GM18861 (cell line): ENCODE data around the gene NEDD4L.

ENCODE experiments used
- ATAC-seq: cut with Tn5 transposase; IDR thresholded peaks from one replicate; pipeline ENCODE4 v1.9.1; 2021; ENCODE audit not compliant: unreplicated experiment

NEDD4L gene

DNA sequence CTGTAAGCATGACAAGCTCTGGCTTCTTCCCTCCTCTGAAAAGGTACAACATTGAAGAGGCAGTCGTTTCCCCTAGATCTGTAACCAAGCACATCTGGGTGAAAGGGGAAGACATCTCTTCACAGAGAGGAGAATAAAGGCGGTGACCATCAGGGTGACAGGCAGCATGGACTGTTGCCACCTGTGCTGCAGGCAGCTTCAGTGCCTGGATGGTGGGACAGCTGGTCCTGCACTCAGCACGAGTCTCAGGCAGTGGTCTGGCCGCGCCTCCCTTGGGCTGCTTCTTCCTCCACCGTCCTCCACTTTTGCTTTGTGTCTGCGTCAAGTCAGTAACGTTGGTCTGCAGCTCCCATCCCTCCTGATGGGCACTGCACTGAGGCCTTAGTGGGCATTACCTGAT is 264.4 kb downstream of the NEDD4L start:
- no peak for ATAC-seq

DNA sequence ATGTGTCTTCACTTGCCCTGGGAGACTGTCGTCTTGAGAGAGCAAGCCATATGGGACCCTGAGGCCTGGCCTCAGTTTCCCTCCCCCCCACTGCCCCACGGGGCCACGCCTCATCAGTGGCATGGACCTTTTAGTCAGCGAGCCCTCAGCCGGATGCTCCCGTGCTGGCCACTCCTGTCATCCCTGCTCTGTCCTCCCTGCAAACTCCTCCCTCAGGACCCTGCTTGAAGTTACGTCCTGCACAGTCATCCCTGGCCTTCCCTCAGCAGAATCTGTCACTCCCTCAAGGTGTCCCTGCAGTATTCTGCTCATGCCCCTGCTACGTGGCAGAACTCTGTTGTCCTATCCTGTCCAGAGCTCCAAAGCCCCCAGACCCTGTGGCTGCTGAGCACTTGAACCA is 265.1 kb downstream of the NEDD4L start:
- no peak for ATAC-seq

DNA sequence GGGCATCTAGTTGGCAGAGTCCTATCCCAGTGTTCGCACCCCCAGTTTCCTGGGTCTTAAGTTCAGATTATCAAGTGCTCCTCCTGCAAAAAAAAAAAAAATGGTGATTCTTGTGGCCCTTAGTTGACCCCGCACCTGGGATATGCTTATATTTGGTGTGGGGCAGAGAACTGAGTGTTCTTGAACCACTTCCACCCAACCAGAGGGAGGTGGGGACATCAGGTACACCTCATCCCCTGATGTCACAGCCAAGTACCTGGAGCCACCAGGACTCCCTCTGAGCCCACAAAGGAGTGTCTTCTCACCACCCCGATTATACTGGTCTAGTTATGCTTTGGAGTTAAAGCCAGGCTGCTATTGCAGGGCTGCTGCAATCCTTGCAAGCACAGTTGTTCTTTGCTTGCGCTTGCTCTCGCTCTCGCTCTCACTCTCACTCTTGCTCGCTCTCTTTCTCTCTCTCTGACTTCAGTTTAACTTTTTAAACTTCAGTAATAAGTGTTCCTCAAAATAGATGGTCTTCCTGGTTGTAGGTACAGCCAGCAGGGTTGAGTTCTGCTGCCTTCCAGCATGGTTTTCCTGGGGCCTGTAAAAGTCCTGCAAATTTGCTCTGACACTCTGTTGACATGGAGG is 265.7 kb downstream of the NEDD4L start:
- ATAC-seq = no peak

DNA sequence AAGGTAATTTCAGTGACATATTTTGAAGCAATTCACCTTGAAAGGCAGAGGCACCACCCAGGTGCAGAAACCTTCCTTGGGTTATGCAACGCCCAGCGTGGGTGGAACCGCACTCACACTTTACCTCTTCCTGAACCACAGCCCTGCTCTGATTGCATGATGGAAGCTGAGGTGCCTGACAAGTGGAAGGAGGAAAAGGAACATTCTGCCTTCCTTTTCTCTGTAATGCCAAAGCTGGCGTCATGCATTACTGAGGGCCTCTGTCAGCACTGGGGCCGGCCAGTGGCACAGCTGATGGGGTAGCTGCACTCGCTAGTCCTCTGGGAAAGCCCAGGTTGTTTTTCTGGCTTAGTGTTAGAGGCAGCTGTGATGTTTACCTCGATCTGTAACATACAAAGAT is 266.5 kb downstream of the NEDD4L start:
- no peak for ATAC-seq

DNA sequence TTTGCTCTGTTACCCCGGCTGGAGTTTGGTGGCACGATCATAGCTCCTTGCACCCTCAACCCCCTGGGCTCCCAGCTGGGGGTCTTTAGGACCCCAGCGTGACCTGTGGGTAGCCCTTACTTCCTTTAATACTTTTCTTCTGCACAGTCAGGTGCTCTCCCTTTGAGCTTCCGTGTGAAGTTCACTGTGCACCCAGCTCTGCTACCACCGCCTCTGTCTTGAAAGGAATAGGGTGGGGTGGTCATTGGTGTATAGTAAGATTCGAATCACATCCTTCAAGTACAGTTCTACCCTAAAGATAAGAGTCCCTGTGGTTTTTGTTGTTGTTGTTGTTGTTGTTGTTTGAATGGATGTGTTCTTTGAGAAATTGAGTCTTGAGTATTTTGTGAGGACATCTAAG is 267.4 kb downstream of the NEDD4L start:
- ATAC-seq = no peak

DNA sequence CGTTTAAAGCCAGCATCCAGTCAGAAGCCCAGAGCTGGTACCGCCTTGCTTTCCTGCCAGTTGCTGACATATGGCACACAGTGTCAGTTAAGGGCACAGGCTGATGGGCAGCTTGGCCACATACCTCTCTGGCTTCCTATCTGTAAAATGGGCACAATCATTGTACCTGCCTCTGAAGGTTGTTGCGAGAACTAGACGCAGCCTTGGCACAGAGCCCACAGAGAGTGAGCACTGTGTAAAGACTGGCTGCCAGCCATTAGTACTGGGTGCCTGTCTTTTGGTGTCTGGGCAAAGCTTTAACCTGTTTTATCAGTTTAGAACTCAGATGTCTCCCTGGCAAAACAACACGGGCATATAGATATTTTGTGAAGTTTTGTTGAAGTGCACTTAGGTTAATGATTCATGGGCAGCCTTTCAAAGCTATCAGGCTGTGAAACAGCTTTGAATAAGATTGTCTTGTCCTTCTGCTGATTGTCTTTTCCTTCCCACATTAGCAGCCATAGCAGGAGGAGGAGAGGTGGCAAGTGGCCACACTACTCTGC is 269.5 kb downstream of the NEDD4L start:
- ATAC-seq = no peak

DNA sequence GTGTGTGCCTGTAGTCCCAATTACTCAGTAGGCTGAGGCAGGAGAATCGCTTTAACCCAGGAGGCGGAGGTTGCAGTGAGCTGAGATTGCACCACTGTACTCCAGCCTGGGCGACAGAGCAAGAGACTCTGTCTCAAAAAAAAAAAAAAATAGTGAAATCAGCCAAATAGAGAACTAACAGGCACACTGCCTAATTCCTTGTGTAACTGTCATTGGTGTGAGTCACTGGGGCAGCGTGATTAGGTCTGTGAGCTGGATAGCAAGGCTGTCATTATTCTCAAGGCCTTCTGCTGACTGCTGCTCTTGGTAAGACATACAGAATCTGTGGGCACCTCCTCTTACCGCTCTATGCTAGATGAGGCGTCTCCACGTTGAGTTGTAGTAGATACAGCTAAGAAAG is 270.3 kb downstream of the NEDD4L start:
- ATAC-seq = no peak

DNA sequence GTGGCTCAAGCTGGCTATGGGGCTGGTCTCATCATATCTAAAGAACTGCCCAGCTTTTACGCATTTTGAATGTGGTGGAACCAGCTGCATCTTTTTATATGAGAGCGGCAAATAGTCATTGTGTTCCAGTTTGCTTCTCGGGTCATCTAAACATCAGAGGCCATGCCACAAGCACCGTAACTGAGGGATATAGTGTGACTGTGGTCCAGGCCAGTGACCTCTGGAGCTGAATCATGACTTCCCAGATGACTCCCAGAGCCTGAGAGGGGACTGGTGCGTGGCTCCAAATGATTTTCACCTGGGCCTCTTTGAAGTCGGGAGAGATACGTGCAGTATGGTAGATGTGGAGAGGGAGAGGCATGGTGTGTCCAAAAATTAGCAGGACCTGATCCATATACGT is 271.0 kb downstream of the NEDD4L start:
- no peak for ATAC-seq

DNA sequence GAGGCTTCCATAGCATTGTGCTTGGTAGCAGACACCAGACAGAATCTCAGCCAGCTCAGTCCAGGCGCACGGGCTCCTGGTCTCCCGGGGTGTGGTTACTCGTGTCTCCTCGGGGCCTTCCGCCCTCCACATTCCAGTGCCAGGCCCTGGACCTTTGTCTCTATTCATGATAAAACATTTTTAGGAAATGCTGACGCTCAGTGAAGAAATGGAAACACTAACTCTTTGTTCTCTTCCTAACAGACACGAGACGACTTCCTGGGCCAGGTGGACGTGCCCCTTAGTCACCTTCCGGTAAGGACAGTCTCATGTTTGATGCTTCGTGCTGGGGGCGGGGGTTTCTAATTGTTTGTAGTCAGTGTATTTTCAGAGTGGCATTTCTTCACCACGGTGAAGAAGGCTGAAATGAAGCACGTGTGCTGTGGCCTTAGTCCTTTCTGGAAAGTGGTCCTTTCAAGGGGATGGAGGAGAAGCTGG is 271.8 kb downstream of the NEDD4L start:
- no peak for ATAC-seq

DNA sequence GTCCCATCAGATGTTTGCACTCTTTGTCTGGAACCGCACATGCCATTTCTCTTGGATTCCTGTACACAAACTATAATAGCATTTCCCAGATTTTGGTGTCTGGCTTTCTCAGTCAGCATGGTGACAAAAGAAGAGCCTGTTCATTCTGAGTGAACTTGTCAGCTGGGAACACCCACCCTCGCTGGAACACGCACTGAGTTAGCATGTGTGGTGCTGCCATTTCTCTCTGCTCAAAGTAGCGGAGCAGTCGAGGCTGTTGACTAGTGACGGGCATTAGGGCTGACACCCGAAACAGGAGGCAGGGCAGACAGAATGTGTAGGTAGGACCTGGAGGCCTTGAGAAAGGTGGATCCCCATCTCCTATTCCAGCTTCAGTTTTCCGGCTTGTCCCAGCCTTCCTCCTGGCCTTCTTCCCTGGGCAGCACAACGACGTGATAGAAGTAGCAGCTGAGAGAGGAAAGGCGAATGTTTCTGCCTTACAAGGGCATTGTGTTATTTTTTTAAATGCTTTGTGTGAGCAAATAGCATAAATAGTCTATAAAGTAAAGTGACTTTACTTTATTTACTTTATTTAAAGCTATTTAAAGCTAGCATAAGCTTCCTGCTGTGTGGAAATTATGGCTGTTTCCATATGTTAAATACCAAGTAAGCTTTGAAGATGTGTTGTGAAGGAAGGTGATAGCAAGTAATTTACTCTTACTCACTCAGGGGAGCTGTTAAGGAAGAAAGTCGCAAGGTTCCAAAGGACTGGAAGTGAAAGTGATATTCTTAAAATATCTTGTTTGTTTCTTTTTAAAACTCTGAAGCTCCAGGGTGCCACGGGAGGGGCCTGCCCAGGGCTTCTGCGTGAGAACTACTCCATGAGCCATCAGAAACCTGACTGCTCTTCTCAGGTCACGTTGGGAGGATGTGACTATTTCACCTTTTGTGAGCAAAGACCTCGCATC is 272.6 kb downstream of the NEDD4L start:
- no peak for ATAC-seq

DNA sequence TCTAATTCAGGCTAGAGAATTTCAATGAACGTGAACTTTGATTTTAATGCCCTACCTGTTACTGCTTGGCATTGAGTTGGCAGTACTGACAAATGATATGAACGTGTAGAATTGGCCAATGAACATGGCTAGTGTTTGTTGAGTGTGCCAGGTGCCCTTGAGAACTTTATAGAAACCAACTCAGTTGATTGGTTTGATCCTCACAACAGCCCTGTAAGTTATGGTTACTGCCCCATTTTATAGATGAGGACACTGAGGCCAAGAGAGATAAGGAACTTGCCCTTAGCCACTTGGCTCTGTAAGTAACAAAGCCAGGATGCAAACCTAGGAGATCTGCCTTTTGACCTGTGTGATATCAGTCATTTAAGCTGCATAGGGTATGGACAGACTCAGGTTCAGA is 275.7 kb downstream of the NEDD4L start:
- ATAC-seq = no peak

DNA sequence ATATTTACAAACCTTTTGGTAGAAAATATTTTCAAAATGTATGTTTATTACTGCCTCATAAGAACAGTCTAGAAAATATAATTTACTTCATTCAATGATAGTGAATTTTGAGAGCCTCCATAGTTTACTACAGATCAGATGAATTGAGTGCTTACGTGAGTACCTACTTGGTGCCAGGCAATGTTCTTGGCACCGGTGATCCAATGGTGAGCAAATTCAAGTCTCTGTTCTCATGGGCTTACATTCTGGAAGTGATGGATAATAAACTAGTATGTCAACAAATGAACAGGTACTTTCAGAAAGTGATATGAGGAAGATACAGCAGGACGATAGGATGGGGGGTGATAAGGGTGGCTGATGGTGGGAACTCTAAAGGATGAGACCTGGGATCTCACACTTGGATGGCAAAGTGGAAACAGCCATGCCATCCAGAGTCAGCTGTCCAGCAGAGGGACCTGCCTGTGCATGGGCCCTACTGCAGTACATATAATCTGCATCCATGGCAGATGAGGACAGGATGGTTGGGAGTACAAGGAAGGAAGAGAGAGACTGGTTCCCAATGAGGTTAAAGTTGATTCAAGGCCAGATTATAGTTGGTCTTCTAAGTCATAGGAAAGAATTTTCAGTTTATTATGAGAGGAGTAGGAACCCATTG is 277.0 kb downstream of the NEDD4L start:
- ATAC-seq = no peak

DNA sequence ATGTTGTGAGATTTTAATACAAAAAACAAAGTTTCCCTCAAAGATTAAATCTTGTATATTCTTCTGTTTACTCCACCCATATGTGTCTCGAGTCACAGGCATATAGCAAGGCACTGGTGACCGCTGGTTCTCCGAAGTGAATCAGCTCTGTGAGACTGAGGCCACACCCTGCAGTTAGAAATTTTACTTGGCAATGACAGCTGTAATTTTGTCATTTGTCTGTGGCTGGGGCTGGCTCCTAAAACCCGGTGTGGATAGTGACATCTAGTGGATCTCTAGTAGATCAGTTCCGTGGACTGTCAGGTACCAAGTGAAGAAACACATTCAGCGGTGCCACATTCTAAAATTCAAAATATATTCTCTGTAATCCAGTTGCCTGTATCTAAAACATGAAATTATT is 278.0 kb downstream of the NEDD4L start:
- ATAC-seq = peak; percentile 75

DNA sequence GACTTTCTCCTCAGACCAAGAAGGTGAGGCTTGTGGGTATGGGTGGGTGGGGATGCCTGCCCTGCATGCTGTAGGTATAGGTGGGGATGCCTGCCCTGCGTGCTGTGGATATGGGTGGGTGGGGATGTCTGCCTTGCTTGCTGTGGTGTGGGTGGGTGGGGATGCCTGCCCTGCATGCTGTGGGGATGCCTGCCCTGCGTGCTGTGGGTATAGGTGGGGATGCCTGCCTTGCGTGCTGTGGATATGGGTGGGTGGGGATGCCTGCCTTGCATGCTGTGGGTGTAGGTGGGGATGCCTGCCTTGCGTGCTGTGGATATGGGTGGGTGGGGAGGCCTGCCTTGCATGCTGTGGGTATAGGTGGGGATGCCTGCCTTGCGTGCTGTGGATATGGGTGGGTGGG is 278.4 kb downstream of the NEDD4L start:
- ATAC-seq = no peak

DNA sequence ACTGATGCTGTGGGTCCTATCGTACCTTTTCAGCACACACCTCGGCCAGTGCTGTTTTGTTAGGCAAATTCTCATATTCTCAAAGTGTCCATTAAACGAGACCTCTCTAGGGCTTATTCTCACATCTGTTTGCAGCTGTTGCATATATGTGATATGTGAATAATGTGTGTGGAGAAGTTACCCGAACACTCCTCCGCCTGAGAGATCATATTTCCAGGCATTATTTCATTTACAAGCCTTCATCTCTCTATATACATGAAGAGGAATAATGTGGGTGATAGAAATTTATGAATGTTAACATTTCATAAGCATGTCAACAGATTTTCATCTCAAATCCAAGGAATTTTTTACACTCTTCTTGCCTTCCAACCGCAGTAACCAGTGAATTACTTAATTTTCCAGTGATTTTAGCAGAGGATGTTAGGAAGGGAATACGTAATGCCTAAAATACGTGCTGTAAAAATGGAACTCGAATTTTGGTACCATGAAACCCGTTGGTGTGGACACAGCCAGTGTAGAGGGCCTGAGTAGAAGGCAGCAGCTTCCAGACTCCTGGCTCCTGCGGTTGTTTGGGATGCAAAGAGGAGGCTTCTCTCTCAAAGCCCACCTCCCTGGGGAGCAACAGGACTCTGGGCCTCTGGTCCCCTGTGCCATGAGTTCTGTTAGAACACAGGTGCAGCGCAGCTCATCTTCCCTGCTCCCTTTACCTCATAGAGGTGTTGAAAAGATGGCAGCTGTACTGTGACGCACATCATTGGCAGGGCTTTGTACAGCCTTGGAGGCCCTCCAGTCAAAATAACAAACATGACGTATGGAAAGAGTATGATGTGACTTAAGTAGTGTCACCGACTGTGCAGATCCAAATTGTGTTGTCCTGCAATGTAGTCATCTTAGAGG is 280.1 kb downstream of the NEDD4L start:
- no peak for ATAC-seq

DNA sequence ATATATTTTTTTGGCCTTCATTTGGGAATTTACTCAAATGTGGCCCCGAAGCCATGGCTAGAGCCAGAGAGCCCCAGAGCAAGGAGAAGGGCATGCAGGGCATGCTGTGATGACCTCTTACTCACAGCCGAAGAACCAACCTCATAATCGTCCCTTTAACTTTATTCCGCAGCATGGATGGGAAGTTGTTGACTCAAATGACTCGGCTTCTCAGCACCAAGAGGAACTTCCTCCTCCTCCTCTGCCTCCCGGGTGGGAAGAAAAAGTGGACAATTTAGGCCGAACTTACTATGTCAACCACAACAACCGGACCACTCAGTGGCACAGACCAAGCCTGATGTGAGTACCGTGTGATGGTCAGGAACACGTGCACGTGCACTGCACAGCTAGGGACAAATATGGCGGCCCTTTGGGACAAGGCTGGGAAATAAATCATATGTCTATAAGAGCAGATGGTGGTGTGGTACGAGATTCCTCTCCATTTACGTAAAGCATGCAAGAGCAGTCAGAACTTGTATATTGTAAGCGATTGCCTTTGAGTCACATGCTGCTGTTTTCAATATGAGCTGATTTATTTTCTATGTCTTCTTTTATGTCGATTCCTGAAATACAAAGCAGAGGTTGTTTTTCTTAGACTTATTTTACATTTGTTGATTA is 280.9 kb downstream of the NEDD4L start:
- ATAC-seq = no peak

DNA sequence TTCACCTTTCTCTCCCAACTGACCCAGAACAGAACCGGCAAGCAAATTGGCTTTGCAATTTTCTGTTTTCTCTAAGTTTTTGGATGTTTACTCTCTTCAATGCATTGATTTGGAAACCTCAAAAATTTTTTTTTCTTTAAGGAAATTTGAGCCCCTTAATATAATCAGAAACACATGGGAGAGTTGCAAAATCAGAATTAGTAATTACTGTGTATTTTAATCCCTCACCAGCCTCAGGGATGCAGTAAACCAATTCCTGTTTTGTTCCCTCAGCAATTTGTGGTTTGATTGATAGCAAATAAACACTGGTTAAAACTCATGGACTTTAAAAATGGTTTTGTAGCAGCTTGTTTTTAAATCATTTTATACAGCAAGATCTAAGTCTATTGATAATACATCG is 281.5 kb downstream of the NEDD4L start:
- ATAC-seq = no peak

DNA sequence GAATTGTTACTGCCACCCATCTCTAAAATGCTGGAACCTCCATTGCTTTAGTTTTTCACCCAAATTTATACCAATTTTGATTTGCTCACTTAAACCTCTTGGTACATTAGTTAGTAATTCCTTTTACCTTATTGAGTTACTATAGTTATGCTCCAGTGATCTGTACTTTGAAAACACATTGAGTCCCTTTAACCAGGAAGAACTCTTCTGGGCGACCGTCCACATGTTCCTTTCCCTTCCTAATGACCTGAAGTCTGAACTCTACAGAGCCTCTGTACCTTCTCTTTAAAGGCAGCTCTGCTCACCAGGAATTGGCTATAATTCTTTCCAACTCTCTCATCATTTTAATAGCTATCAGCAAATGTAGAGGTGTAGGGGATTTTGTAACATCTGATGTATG is 290.0 kb downstream of the NEDD4L start:
- ATAC-seq = no peak

DNA sequence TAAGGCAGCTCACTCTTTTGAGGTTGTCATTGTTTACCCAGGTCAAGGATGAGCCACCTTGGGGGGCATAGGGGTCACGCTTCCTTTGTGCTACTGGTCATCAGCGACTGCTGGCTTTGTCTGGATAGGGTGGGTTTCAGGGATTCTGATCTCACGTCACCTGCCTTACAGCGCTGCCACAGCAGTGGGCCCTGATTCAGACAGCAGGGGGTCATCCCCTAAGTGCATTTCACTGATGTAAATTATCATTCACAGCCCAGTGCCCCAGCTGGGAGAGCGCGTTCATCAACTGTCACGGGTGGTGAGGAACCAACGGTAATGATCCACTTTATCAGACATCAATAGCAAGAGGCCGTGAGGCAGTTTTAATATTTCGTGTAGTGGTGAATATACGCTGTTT is 291.2 kb downstream of the NEDD4L start:
- no peak for ATAC-seq

DNA sequence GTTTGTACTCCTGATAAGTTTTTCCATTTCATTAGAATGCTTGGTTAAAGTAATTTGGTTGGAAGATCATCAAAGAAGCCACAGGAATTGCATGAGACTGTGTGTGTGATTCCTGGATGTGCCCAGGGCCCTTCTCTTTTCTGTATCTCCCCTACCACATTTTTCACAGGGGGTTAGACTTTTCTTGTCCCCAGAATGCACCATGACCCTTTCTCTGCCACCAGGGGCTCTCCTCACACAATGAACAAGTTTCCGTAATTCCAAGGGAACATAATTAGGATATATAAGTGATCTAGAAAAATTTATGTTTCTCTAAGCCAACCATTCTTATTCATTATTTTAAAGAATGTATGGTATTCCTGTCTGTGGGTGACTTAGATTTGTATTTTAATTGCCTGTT is 291.8 kb downstream of the NEDD4L start:
- no peak for ATAC-seq
